HepG2 (cell line): ENCODE data around the gene ZSWIM7. TPM values are rescaled to one million over a fixed set of nuclear protein-coding genes. Genes with fewer than 3 reads are reported as not detected.
A peak's percentile ranks its signal among the peaks of the same experiment; 100 is the strongest.

Experiments
- CBX2 ChIP-seq, 2 experiments: fragments of 200-600 bp in 1 of 2; sonication (generic); formaldehyde crosslinking in 1 of 2; IDR thresholded peaks; 2 replicates each; pipeline versions ENCODE4 v1.7.0 to v1.8.1; 2018 to 2022; ENCODE audit warnings: low read depth in 2 of 2, low read length in 1 of 2, mild to moderate bottlenecking in 1 of 2, missing genetic modification reagents in 1 of 2
- DR1 ChIP-seq: sonication (generic); formaldehyde crosslinking; IDR thresholded peaks from 2 replicates; pipeline ENCODE4 v1.8.0; 2021; ENCODE audit warnings: mild to moderate bottlenecking, missing genetic modification reagents, inconsistent platforms
- FOXA3 ChIP-seq: IDR thresholded peaks from 2 replicates; pipeline ENCODE4 v1.6.1; 2016; ENCODE audit warnings: missing genetic modification reagents, missing compliant biosample characterization
- HIVEP1 ChIP-seq: sonication (generic); formaldehyde crosslinking; IDR thresholded peaks from 2 replicates; pipeline ENCODE4 v1.4.0; 2020; ENCODE audit warnings: mild to moderate bottlenecking, missing genetic modification reagents
- NFIC ChIP-seq: IDR thresholded peaks from 2 replicates; pipeline ENCODE4 v1.6.1; 2012; ENCODE audit warnings: mild to moderate bottlenecking, low read length, inconsistent platforms
- POGZ ChIP-seq: sonication (generic); formaldehyde crosslinking; IDR thresholded peaks from 2 replicates; pipeline ENCODE4 v1.4.0; 2020; ENCODE audit warnings: mild to moderate bottlenecking, missing genetic modification reagents
- RBFOX2 ChIP-seq: fragments of 200-400 bp; formaldehyde crosslinking; IDR thresholded peaks from 2 replicates; pipeline ENCODE4 v1.6.1; 2017; ENCODE audit warnings: low read depth, mild to moderate bottlenecking, low read length
- RELA ChIP-seq: sonication (generic); formaldehyde crosslinking; IDR thresholded peaks from 2 replicates; pipeline ENCODE4 v1.4.0; 2020; ENCODE audit warnings: missing genetic modification reagents
- SNRNP70 ChIP-seq: fragments of 200-400 bp; formaldehyde crosslinking; IDR thresholded peaks from 2 replicates; pipeline ENCODE4 v1.6.1; 2017; ENCODE audit warnings: mild to moderate bottlenecking, low read depth, low read length, moderate library complexity
- YY1 ChIP-seq: IDR thresholded peaks from 2 replicates; pipeline ENCODE4 v1.6.1; 2011; ENCODE audit warnings: low read length, low read depth, moderate library complexity, mild to moderate bottlenecking; ENCODE audit not compliant: insufficient read depth, insufficient replicate concordance
- ZNF101 ChIP-seq: sonication (generic); formaldehyde crosslinking; IDR thresholded peaks from 2 replicates; pipeline ENCODE4 v1.4.0; 2020; ENCODE audit warnings: mild to moderate bottlenecking, low read depth, missing genetic modification reagents, borderline replicate concordance
- ZNF547 ChIP-seq: sonication (generic); formaldehyde crosslinking; IDR thresholded peaks from 2 replicates; pipeline ENCODE4 v1.5.1; 2020; ENCODE audit warnings: mild to moderate bottlenecking, missing genetic modification reagents
- polyA plus RNA-seq, 8 experiments: library from polyadenylated mRNA; depleted of rRNA in 3 of 8; stranded (reverse) in 7 of 8; unstranded in 1 of 8; fragments of >200 nt; fragmentation: Illumina TruSeq in 4 of 8; extraction: Trizol in 4 of 8; gene quantifications; 2 replicates each; pipeline versions ENCODE4 v1.2.1 to v1.2.3, GENCODE V29; 2011 to 2016; ENCODE audit warnings: low read depth in 4 of 8, missing spikeins in 1 of 8, mixed read lengths in 1 of 8; ENCODE audit not compliant: insufficient read depth in 1 of 8
- total RNA-seq, 5 experiments: library from RNA; depleted of rRNA; stranded (reverse); fragments of >200 nt; fragmentation: Illumina TruSeq; extraction: Trizol; gene quantifications; 2 replicates each; pipeline ENCODE4 v1.2.3, GENCODE V29; 2016; ENCODE audit warnings: low read depth in 1 of 5
- TF ChIP-seq, protein P1 (sequence below): sonication (generic); formaldehyde crosslinking; conservative IDR thresholded peaks from 2 replicates; pipeline ENCODE4 v1.4.0; 2020; ENCODE audit warnings: missing genetic modification reagents
- TF ChIP-seq, protein P2 (sequence below): sonication (generic); formaldehyde crosslinking; IDR thresholded peaks from 2 replicates; pipeline ENCODE4 v1.5.1; 2020; ENCODE audit warnings: missing genetic modification reagents, mild to moderate bottlenecking, borderline replicate concordance
- TF ChIP-seq, protein P3 (sequence below): sonication (generic); formaldehyde crosslinking; IDR thresholded peaks from 2 replicates; pipeline ENCODE4 v1.4.0; 2020; ENCODE audit warnings: missing genetic modification reagents
- TF ChIP-seq, protein P4 (sequence below): sonication (generic); formaldehyde crosslinking; IDR thresholded peaks from 2 replicates; pipeline ENCODE4 v1.4.0; 2020; ENCODE audit warnings: mild to moderate bottlenecking, missing genetic modification reagents
- TF ChIP-seq, protein P5 (sequence below): IDR thresholded peaks from 2 replicates; pipeline ENCODE4 v1.6.1; 2016
- TF ChIP-seq, protein P6 (sequence below): sonication (generic); formaldehyde crosslinking; IDR thresholded peaks from 2 replicates; pipeline ENCODE4 v1.5.0; 2020; ENCODE audit warnings: missing genetic modification reagents, mild to moderate bottlenecking, borderline replicate concordance

The ZSWIM7 gene
- total and polyA plus RNA-seq, 2 of the 13 experiments (the other 11 are each of a cell fraction or from before 2014, with no cell fraction given): 13.1 to 28.1 TPM

DNA sequence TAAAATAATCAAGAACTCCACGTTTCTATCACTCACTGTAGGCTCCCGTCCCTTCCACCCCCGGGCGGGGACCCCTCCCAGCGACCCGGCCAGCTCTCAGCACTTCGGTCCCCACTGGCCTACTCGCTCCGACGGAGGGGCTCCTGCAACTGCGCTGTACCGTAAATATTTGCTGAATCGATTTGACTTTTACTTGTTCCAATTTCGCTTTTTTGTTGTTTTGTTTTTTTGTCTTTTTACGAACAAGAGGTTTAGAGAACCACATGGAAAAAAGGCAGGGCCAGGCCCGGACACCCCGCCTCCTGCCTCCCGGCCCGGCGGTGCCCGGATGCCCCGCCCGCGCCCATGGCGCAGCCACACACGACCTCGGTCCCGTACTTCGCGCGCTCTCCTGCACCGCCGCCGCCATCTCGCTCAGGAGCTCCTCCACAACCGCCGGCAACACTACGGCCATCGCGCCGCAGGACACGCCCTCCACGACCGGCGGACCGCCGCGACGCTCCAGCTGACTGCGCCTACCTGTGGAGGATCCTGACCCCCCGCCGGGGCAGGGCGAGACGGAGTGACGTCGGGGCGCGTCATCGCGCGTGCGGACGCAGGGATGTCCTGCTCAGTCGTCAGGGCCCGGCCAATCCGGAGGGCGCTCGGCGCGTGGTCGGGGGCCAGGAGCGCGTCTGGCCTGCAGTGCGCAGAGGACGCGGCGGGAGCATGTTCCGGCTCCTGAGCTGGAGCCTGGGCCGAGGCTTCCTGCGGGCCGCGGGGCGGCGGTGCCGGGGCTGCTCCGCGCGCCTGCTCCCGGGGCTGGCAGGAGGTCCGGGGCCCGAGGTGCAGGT is at the start of gene ZSWIM7, which contains the start of gene TTC19 (continued):
- TF ChIP-seq YY1: peak; percentile 90
- TF ChIP-seq POGZ (CRISPR knock-in tag): peak; percentile 96
- TF ChIP-seq, protein P1, sequence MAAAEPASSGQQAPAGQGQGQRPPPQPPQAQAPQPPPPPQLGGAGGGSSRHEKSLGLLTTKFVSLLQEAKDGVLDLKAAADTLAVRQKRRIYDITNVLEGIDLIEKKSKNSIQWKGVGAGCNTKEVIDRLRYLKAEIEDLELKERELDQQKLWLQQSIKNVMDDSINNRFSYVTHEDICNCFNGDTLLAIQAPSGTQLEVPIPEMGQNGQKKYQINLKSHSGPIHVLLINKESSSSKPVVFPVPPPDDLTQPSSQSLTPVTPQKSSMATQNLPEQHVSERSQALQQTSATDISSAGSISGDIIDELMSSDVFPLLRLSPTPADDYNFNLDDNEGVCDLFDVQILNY (CRISPR knock-in tag): peak; percentile 80
- TF ChIP-seq, protein P2, sequence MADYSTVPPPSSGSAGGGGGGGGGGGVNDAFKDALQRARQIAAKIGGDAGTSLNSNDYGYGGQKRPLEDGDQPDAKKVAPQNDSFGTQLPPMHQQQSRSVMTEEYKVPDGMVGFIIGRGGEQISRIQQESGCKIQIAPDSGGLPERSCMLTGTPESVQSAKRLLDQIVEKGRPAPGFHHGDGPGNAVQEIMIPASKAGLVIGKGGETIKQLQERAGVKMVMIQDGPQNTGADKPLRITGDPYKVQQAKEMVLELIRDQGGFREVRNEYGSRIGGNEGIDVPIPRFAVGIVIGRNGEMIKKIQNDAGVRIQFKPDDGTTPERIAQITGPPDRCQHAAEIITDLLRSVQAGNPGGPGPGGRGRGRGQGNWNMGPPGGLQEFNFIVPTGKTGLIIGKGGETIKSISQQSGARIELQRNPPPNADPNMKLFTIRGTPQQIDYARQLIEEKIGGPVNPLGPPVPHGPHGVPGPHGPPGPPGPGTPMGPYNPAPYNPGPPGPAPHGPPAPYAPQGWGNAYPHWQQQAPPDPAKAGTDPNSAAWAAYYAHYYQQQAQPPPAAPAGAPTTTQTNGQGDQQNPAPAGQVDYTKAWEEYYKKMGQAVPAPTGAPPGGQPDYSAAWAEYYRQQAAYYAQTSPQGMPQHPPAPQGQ (CRISPR knock-in tag): peak; percentile 63; the same call in 1 of the 2 replicates
- TF ChIP-seq, protein P3, sequence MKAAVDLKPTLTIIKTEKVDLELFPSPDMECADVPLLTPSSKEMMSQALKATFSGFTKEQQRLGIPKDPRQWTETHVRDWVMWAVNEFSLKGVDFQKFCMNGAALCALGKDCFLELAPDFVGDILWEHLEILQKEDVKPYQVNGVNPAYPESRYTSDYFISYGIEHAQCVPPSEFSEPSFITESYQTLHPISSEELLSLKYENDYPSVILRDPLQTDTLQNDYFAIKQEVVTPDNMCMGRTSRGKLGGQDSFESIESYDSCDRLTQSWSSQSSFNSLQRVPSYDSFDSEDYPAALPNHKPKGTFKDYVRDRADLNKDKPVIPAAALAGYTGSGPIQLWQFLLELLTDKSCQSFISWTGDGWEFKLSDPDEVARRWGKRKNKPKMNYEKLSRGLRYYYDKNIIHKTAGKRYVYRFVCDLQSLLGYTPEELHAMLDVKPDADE (CRISPR knock-in tag): peak; percentile 82; the same call in 1 of the 2 replicates
- peak; percentile 94 for TF ChIP-seq ZNF547 (CRISPR knock-in tag)
- peak; percentile 94 for TF ChIP-seq DR1 (CRISPR knock-in tag)
- TF ChIP-seq CBX2 (IDR thresholded peaks at IDR 0.05; ENCODE audit: low read depth, low read length): no peak
- no peak; the same call in 1 of the 2 replicates for TF ChIP-seq CBX2 (CRISPR knock-in tag; IDR thresholded peaks at IDR 0.05; ENCODE audit: low read depth)
- TF ChIP-seq, protein P4, sequence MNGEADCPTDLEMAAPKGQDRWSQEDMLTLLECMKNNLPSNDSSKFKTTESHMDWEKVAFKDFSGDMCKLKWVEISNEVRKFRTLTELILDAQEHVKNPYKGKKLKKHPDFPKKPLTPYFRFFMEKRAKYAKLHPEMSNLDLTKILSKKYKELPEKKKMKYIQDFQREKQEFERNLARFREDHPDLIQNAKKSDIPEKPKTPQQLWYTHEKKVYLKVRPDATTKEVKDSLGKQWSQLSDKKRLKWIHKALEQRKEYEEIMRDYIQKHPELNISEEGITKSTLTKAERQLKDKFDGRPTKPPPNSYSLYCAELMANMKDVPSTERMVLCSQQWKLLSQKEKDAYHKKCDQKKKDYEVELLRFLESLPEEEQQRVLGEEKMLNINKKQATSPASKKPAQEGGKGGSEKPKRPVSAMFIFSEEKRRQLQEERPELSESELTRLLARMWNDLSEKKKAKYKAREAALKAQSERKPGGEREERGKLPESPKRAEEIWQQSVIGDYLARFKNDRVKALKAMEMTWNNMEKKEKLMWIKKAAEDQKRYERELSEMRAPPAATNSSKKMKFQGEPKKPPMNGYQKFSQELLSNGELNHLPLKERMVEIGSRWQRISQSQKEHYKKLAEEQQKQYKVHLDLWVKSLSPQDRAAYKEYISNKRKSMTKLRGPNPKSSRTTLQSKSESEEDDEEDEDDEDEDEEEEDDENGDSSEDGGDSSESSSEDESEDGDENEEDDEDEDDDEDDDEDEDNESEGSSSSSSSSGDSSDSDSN: peak; percentile 99
- TF ChIP-seq, protein P5, sequence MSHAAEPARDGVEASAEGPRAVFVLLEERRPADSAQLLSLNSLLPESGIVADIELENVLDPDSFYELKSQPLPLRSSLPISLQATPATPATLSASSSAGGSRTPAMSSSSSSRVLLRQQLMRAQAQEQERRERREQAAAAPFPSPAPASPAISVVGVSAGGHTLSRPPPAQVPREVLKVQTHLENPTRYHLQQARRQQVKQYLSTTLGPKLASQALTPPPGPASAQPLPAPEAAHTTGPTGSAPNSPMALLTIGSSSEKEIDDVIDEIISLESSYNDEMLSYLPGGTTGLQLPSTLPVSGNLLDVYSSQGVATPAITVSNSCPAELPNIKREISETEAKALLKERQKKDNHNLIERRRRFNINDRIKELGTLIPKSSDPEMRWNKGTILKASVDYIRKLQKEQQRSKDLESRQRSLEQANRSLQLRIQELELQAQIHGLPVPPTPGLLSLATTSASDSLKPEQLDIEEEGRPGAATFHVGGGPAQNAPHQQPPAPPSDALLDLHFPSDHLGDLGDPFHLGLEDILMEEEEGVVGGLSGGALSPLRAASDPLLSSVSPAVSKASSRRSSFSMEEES (CRISPR knock-in tag): peak; percentile 84
- peak; percentile 91 for TF ChIP-seq RELA
- TF ChIP-seq RBFOX2: peak; percentile 98
- TF ChIP-seq FOXA3 (CRISPR knock-in tag): peak; percentile 78
- peak; percentile 98 for TF ChIP-seq HIVEP1 (CRISPR knock-in tag)
- no peak for TF ChIP-seq NFIC
- TF ChIP-seq, protein P6, sequence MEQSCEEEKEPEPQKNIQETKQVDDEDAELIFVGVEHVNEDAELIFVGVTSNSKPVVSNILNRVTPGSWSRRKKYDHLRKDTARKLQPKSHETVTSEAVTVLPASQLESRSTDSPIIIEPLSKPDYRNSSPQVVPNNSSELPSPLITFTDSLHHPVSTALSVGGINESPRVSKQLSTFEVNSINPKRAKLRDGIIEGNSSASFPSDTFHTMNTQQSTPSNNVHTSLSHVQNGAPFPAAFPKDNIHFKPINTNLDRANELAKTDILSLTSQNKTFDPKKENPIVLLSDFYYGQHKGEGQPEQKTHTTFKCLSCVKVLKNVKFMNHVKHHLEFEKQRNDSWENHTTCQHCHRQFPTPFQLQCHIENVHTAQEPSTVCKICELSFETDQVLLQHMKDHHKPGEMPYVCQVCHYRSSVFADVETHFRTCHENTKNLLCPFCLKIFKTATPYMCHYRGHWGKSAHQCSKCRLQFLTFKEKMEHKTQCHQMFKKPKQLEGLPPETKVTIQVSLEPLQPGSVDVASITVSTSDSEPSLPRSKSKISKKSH (CRISPR knock-in tag): no peak; the same call in 1 of the 2 replicates
- no peak; the same call in 1 of the 2 replicates for TF ChIP-seq ZNF101 (CRISPR knock-in tag)
- TF ChIP-seq SNRNP70: no peak
